A549 (cell line): Measurements from ENCODE around the gene FKBP11. TPM values are rescaled to one million over a fixed set of nuclear protein-coding genes. Genes with fewer than 3 reads are reported as not detected.

Experiments used
- ATAC-seq, 2 experiments: fragments of 200-7000 bp in 1 of 2; fragments of >200 bp in 1 of 2; cut with Nextera tagmentation in 1 of 2; cut with Tn5 transposase in 1 of 2; 3 replicates each; pipeline versions ENCODE4 v1.8.0 to v1.9.1; 2018 to 2020; ENCODE audit warnings: mild to moderate bottlenecking in 1 of 2, moderate library complexity in 1 of 2
- CTCF ChIA-PET: fragments of 300-600 bp; sonication (Branson Sonifier 250); formaldehyde crosslinking; extraction: SDS; loops from one replicate; lab custom pipeline; 2021; ENCODE audit warnings: antibody characterized with exemption, inconsistent platforms; lab: Yijun Ruan, JAX
- POLR2A ChIA-PET: fragments of 350-600 bp; formaldehyde crosslinking; extraction: SDS; loops from one replicate; lab custom pipeline; 2021; ENCODE audit warnings: antibody characterized with exemption, inconsistent platforms; lab: Yijun Ruan, JAX
- DNase-seq, 2 experiments: peaks; one replicate each; pipeline versions ENCODE4 v3.0.0 to v3.0.0-alpha.2; 2011 to 2016; ENCODE audit warnings: low read depth in 1 of 2, low spot score in 1 of 2
- FAIRE-seq: peaks from 2 replicates; lab custom pipeline; 2011; peaks lifted over from hg19 to GRCh38; lab: Jason Lieb, UNC
- H3K27ac ChIP-seq, 2 experiments: fragments of >200 bp; sonication (Bioruptor Twin); formaldehyde crosslinking; 3 replicates each; pipeline ENCODE4 v1.5.1; 2016 to 2017
- H3K4me1 ChIP-seq: fragments of >200 bp; sonication (Bioruptor Twin); formaldehyde crosslinking; 3 replicates; pipeline ENCODE4 v1.6.1; 2016
- H3K4me2 ChIP-seq: fragments of >200 bp; sonication (Bioruptor Twin); formaldehyde crosslinking; 3 replicates; pipeline ENCODE4 v1.6.1; 2016
- H3K4me3 ChIP-seq: fragments of >200 bp; sonication (Bioruptor Twin); formaldehyde crosslinking; 3 replicates; pipeline ENCODE4 v1.5.1; 2016
- H3K9me3 ChIP-seq: fragments of >200 bp; sonication (Bioruptor Twin); formaldehyde crosslinking; 3 replicates; pipeline ENCODE4 v1.6.1; 2016
- BHLHE40 ChIP-seq: IDR thresholded peaks from 2 replicates; pipeline ENCODE4 v1.6.1; 2012; ENCODE audit warnings: low read depth, low read length, inconsistent platforms
- CBX2 ChIP-seq: fragments of 200-600 bp; sonication (generic); IDR thresholded peaks from 2 replicates; pipeline ENCODE4 v1.6.1; 2016; ENCODE audit warnings: low read depth, mild to moderate bottlenecking, borderline replicate concordance
- CEBPB ChIP-seq, 2 experiments: fragments of >200 bp in 1 of 2; sonication (Bioruptor Twin) in 1 of 2; formaldehyde crosslinking in 1 of 2; IDR thresholded peaks; 2 replicates each; pipeline ENCODE4 v1.6.1; 2012 to 2016
- CHD2 ChIP-seq: fragments of 150-350 bp; IDR thresholded peaks from 2 replicates; pipeline ENCODE4 v1.6.1; 2014; ENCODE audit warnings: low read length; ENCODE audit not compliant: partially characterized antibody
- CHD4 ChIP-seq: fragments of 200-600 bp; sonication (generic); IDR thresholded peaks from 2 replicates; pipeline ENCODE4 v1.6.1; 2016; ENCODE audit warnings: antibody characterized with exemption, mild to moderate bottlenecking, borderline replicate concordance
- E2F6 ChIP-seq: IDR thresholded peaks from 2 replicates; pipeline ENCODE4 v1.6.1; 2012; ENCODE audit warnings: low read depth, borderline replicate concordance
- ESRRA ChIP-seq: fragments of 150-350 bp; IDR thresholded peaks from 2 replicates; pipeline ENCODE4 v1.6.1; 2014; ENCODE audit warnings: mild to moderate bottlenecking, low read length, borderline replicate concordance
- FOSB ChIP-seq: fragments of 250-450 bp; sonication (Bioruptor Pico); IDR thresholded peaks from 2 replicates; pipeline ENCODE4 v1.5.0; 2020; ENCODE audit warnings: mild to moderate bottlenecking, moderate library complexity
- FOSL2 ChIP-seq, 2 experiments: fragments of 450-650 bp in 1 of 2; fragments of >200 bp in 1 of 2; sonication (Bioruptor Twin) in 1 of 2; formaldehyde crosslinking; IDR thresholded peaks; 2 replicates each; pipeline versions ENCODE4 v1.5.0 to v1.6.1; 2016 to 2020; ENCODE audit warnings: mild to moderate bottlenecking in 1 of 2, moderate library complexity in 1 of 2
- GATA3 ChIP-seq: IDR thresholded peaks from 2 replicates; pipeline ENCODE4 v1.6.1; 2012; ENCODE audit warnings: borderline replicate concordance
- HES2 ChIP-seq: fragments of >200 bp; sonication (Bioruptor Twin); formaldehyde crosslinking; IDR thresholded peaks from 2 replicates; pipeline ENCODE4 v1.6.1; 2016
- HMGXB4 ChIP-seq: fragments of 250-450 bp; sonication (Bioruptor Pico); IDR thresholded peaks from 2 replicates; pipeline ENCODE4 v1.5.0; 2021; ENCODE audit warnings: mild to moderate bottlenecking, moderate library complexity, borderline replicate concordance
- JUN ChIP-seq, 2 experiments: fragments of >200 bp; sonication (Bioruptor Twin); formaldehyde crosslinking; IDR thresholded peaks; 2 replicates in 1 of 2; 3 replicates in 1 of 2; pipeline ENCODE4 v1.6.1; 2016 to 2017
- KDM1A ChIP-seq: fragments of 200-600 bp; sonication (generic); IDR thresholded peaks from 2 replicates; pipeline ENCODE4 v1.6.1; 2016; ENCODE audit warnings: low read depth, mild to moderate bottlenecking
- KDM5A ChIP-seq: fragments of 200-600 bp; sonication (generic); IDR thresholded peaks from 2 replicates; pipeline ENCODE4 v1.6.1; 2016; ENCODE audit warnings: antibody characterized with exemption, mild to moderate bottlenecking
- MYC ChIP-seq: IDR thresholded peaks from 2 replicates; pipeline ENCODE4 v1.6.1; 2012; ENCODE audit warnings: mild to moderate bottlenecking, inconsistent platforms, low read length, improper control_type of control experiment, borderline replicate concordance
- NPAS2 ChIP-seq: fragments of 250-450 bp; sonication (Bioruptor Pico); IDR thresholded peaks from 2 replicates; pipeline ENCODE4 v1.8.0; 2022; ENCODE audit warnings: mild to moderate bottlenecking, moderate library complexity, borderline replicate concordance
- POLR2A ChIP-seq: IDR thresholded peaks from 2 replicates; pipeline ENCODE4 v1.6.1; 2012; ENCODE audit warnings: mild to moderate bottlenecking, low read length
- POLR2AphosphoS2 ChIP-seq: conservative IDR thresholded peaks from 2 replicates; pipeline ENCODE4 v1.6.1; 2012; ENCODE audit warnings: low read length, improper control_type of control experiment, inconsistent platforms
- RAD21 ChIP-seq, 2 experiments: fragments of >200 bp in 1 of 2; sonication (Bioruptor Twin) in 1 of 2; formaldehyde crosslinking in 1 of 2; IDR thresholded peaks in 1 of 2; conservative IDR thresholded peaks in 1 of 2; 2 replicates in 1 of 2; 3 replicates in 1 of 2; pipeline ENCODE4 v1.6.1; 2012 to 2018; ENCODE audit warnings: inconsistent platforms in 1 of 2
- RFX5 ChIP-seq: fragments of 450-650 bp; IDR thresholded peaks from 2 replicates; pipeline ENCODE4 v1.7.1; 2014; ENCODE audit warnings: antibody characterized with exemption, mild to moderate bottlenecking, moderate library complexity
- SMC3 ChIP-seq: fragments of >200 bp; sonication (Bioruptor Twin); formaldehyde crosslinking; IDR thresholded peaks from 3 replicates; pipeline ENCODE4 v1.6.1; 2018; ENCODE audit warnings: inconsistent platforms
- SREBF2 ChIP-seq: fragments of 450-650 bp; IDR thresholded peaks from 2 replicates; pipeline ENCODE4 v1.6.1; 2014; ENCODE audit warnings: mild to moderate bottlenecking, moderate library complexity
- TFCP2L1 ChIP-seq: fragments of 250-450 bp; sonication (Bioruptor Pico); IDR thresholded peaks from 2 replicates; pipeline ENCODE4 v1.5.0; 2021; ENCODE audit warnings: mild to moderate bottlenecking
- ZSCAN20 ChIP-seq: fragments of 250-450 bp; sonication (Bioruptor Pico); IDR thresholded peaks from 2 replicates; pipeline ENCODE4 v1.8.0; 2022; ENCODE audit warnings: mild to moderate bottlenecking, moderate library complexity
- WGBS: methylation state at CpG from one replicate; pipeline ENCODE4 v1.1.6; 2017; ENCODE audit errors: missing lambda C conversion rate; 5-methylcytosine and 5-hydroxymethylcytosine counted together
- polyA plus RNA-seq, 4 experiments: library from polyadenylated mRNA; depleted of rRNA in 3 of 4; stranded (reverse); fragments of >200 nt; fragmentation: RNase III in 1 of 4; extraction: RNeasy Plus Mini Kit Qiagen cat#74134 plus additional on column Dnase treatment in 1 of 4; gene quantifications; 2 replicates in 3 of 4; 3 replicates in 1 of 4; pipeline ENCODE4 v1.2.3, GENCODE V29; 2011 to 2017
- TF ChIP-seq, protein P1 (sequence below): IDR thresholded peaks from 2 replicates; pipeline ENCODE4 v1.6.1; 2012
- TF ChIP-seq, protein P2 (sequence below): fragments of 150-350 bp; IDR thresholded peaks from 2 replicates; pipeline ENCODE4 v1.6.1; 2014; ENCODE audit warnings: low read depth, mild to moderate bottlenecking, low read length
- TF ChIP-seq, protein P3 (sequence below): fragments of 200-600 bp; sonication (generic); IDR thresholded peaks from 2 replicates; pipeline ENCODE4 v1.6.1; 2016; ENCODE audit warnings: antibody characterized with exemption, mild to moderate bottlenecking, moderate library complexity

The FKBP11 gene
- polyA plus RNA-seq, 2 of the 4 experiments (the other 2 are of a cell fraction), result 41.2 to 50.9 TPM

DNA sequence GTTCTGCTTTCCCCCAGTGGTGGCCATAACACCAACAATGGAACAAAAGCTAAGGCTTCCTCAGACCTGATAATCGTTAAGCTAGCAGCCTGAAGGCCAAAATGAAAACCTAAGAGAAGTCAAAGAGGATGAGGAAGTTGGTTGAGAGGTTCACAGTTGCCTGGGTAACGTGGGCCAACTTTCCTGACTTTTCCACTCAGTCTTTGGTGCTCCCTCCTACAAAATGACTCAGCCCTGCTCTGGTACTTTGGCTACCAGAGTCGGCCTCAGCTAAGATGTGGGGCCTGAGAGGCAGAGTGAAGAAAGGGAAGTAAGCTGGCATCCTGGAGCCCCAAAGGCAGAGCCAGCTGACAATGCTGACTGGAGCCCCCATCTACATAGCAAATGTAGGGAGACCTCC is 14.9 kb upstream of the FKBP11 start:
- ATAC-seq (no peak), DNase-seq (no peak)
- POLR2A ChIA-PET, result interaction anchor here (0.8 kb wide), 1 partner anchor 17 kb away, joined by 3 read pairs; the partner anchor contains the start of gene ARF3

DNA sequence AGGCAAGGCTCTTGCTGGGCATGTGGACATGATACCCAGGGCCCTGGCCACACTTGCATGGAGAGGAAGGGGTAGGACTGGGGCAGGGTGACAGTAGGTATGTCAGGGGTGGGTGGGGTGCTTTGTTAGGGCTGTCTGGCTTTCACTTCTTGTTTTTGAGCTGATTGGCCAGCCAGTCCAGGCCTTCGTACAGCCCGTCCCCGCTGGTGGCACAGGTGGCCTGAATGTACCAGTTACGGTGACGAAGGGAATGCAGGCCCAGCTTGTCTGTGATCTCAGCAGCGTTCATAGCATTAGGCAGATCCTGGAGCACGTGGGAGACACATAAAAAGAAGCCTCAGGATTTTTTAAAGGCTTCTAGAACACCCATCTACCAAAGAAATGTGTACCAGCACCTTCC is 13.5 kb upstream of the FKBP11 start:
- FAIRE-seq, result no peak
- Histone ChIP-seq H3K27ac (no peak overlapping the region), H3K4me1 (no peaks in the 10 kb centered on the region), H3K4me2 (no peak overlapping the region), H3K4me3 (no peak overlapping the region), H3K9me3 (no peaks in the 10 kb centered on the region)
- ChIA-PET CTCF (interaction anchor here (1.4 to 70.2 kb wide), 8 partner anchors 14 to 124 kb away, joined by 3 to 2584 read pairs (median 24); partner anchors contain the start of genes ARF3, DDN, DDX23 and FKBP11), POLR2A (no interaction called here)
- WGBS, result 93% methylated on average over 7 of the region's 7 CpGs
- ATAC-seq, result no peak
- DNase-seq, result no peak
- TF ChIP-seq SREBF2, result no peak
- TF ChIP-seq GATA3, result no peak
- no peak for TF ChIP-seq RFX5
- TF ChIP-seq MYC, result no peak
- TF ChIP-seq CEBPB (IDR thresholded peaks at IDR 0.05), result no peak
- no peak for TF ChIP-seq SMC3
- TF ChIP-seq POLR2A, result no peak
- TF ChIP-seq, protein P1, sequence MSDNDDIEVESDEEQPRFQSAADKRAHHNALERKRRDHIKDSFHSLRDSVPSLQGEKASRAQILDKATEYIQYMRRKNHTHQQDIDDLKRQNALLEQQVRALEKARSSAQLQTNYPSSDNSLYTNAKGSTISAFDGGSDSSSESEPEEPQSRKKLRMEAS, result no peak
- no peak for TF ChIP-seq CBX2
- TF ChIP-seq NPAS2 (CRISPR knock-in tag), result no peak
- TF ChIP-seq RAD21 (conservative IDR thresholded peaks at IDR 0.05 in 1 of 2, IDR thresholded peaks at IDR 0.05 in 1 of 2), result no peak
- no peak for TF ChIP-seq CHD4
- TF ChIP-seq, protein P2, sequence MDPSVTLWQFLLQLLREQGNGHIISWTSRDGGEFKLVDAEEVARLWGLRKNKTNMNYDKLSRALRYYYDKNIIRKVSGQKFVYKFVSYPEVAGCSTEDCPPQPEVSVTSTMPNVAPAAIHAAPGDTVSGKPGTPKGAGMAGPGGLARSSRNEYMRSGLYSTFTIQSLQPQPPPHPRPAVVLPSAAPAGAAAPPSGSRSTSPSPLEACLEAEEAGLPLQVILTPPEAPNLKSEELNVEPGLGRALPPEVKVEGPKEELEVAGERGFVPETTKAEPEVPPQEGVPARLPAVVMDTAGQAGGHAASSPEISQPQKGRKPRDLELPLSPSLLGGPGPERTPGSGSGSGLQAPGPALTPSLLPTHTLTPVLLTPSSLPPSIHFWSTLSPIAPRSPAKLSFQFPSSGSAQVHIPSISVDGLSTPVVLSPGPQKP, result no peak
- no peak for TF ChIP-seq ESRRA
- no peak for TF ChIP-seq BHLHE40
- TF ChIP-seq KDM5A, result no peak

More for the DNA sequence above, 14.9 kb upstream of the FKBP11 start:
- Histone ChIP-seq H3K9me3 (no peaks in the 10 kb centered on the region), H3K4me2 (no peak overlapping the region), H3K4me3 (no peak overlapping the region), H3K27ac (no peak overlapping the region), H3K4me1 (no peaks in the 10 kb centered on the region)
- no peak for FAIRE-seq
- WGBS, result 86% methylated on average over 3 of the region's 3 CpGs
- CTCF ChIA-PET, result interaction anchor here (1.0 to 70.2 kb wide), 8 partner anchors 15 to 125 kb away, joined by 3 to 2584 read pairs (median 8); partner anchors contain the start of genes ARF3, DDN, DDX23 and FKBP11
- TF ChIP-seq FOSB (CRISPR knock-in tag) (no peak), ZSCAN20 (CRISPR knock-in tag) (no peak), SREBF2 (no peak), GATA3 (no peak), HES2 (no peak), ESRRA (no peak), NPAS2 (CRISPR knock-in tag) (no peak), TFCP2L1 (CRISPR knock-in tag) (no peak), E2F6 (no peak), CHD2 (no peak), CHD4 (no peak), JUN (IDR thresholded peaks at IDR 0.05) (no peak), SMC3 (no peak), KDM1A (no peak), HMGXB4 (CRISPR knock-in tag) (no peak), POLR2AphosphoS2 (no peak), RAD21 (conservative IDR thresholded peaks at IDR 0.05 in 1 of 2, IDR thresholded peaks at IDR 0.05 in 1 of 2) (no peak), FOSL2 (IDR thresholded peaks at IDR 0.05) (no peak), FOSL2 (CRISPR knock-in tag; IDR thresholded peaks at IDR 0.05) (no peak)
- TF ChIP-seq, protein P3, sequence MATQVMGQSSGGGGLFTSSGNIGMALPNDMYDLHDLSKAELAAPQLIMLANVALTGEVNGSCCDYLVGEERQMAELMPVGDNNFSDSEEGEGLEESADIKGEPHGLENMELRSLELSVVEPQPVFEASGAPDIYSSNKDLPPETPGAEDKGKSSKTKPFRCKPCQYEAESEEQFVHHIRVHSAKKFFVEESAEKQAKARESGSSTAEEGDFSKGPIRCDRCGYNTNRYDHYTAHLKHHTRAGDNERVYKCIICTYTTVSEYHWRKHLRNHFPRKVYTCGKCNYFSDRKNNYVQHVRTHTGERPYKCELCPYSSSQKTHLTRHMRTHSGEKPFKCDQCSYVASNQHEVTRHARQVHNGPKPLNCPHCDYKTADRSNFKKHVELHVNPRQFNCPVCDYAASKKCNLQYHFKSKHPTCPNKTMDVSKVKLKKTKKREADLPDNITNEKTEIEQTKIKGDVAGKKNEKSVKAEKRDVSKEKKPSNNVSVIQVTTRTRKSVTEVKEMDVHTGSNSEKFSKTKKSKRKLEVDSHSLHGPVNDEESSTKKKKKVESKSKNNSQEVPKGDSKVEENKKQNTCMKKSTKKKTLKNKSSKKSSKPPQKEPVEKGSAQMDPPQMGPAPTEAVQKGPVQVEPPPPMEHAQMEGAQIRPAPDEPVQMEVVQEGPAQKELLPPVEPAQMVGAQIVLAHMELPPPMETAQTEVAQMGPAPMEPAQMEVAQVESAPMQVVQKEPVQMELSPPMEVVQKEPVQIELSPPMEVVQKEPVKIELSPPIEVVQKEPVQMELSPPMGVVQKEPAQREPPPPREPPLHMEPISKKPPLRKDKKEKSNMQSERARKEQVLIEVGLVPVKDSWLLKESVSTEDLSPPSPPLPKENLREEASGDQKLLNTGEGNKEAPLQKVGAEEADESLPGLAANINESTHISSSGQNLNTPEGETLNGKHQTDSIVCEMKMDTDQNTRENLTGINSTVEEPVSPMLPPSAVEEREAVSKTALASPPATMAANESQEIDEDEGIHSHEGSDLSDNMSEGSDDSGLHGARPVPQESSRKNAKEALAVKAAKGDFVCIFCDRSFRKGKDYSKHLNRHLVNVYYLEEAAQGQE, result no peak
